Measurements from ENCODE around the gene COBLL1.
"Not testable (repeated sequence)": the region's sequence is repeated elsewhere in the genome, so short reads cannot be mapped to it uniquely, and the experiment has no call there.

Gene COBLL1

GRCh38 chr2:164710837-164711765 is 130.5 kb downstream of the COBLL1 start:
- DNase-seq: no peak

DNA sequence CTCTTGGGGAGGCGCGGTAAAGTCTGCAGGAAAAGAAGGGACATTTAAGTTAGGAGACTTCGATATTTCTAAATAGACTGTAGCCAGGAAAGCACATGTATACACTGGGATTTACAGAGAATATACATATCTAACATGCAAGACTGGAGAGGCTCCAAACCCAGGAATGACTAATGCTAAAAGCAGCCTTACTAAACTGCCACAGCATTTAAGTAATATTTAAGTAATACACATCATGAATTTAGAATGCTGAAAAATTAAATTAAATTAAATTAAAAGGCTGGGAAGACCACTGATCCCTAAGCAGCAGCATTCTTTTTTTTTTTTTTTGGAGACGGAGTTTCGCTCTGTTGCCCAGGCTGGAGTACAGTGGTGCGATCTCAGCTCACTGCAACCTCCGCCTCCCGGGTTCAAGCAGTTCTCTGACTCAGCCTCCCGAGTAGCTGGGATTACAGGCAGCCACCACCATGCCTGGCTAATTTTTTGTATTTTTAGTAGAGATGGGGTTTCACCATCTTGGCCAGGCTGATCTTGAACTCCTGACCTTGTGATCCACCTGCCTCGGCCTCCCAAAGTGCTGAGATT is 131.3 kb downstream of the COBLL1 start:
- not testable (repeated sequence) for DNase-seq

- DNase-seq: no peak
Observed at GRCh38 chr2:164706522-164706921, 135.1 kb downstream of the COBLL1 start.

GRCh38 chr2:164705412-164706167 is 136.0 kb downstream of the COBLL1 start:
- no peak for DNase-seq

DNA sequence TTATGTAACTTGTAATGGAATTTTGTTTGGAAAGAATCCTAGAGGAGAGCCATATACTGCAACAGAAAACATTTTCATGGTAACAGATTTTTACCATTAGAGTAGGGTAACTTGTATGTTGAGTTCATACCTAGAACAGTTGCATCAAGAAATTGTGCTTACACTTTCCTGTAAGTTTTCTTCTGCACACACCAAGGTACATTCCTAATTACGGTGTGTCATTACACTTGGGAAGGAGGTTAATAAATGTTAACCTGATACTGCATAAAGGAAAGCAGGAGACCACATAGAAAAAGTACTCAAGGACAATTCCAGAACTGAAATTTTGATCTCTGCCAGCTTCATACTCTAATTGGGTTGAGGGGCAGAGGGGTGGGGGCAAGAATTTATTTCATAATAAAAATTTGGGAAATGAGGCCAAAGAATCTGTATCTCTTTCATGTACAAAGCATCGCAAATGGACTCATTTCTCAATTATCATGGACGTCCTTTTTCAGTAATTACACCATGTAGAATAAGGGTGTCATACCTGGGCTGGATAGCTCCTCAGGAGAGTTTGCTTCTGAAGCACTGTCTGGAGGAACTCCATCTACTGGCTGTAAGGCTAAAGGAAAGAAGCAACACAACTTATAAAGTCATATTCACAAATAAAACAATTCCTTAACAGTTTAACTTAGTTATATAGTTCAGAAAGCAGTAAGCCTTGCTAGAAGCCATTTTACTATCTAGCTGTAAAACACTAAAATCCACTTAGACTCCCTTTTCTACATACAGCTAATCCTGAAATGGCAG is 137.5 kb downstream of the COBLL1 start:
- DNase-seq: no peak

DNA sequence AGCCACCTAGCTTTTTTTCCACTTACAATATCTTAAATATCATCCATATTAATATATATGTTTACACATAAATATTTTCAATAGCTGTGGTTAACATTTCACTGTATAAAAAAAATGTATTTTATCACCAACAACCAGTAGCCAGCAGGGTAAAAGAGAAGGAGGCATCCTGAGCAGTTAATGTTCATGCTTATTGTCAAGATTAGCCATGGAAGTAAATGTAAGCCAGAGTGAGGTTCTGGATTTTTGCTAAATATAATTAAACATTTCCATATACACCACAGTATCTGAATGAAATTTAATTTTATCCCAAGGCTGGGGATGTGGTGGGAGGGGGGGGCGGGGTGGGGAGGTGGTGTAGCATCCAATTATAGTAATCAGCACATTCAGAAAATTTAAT is 140.1 kb downstream of the COBLL1 start:
- DNase-seq: no peak

DNA sequence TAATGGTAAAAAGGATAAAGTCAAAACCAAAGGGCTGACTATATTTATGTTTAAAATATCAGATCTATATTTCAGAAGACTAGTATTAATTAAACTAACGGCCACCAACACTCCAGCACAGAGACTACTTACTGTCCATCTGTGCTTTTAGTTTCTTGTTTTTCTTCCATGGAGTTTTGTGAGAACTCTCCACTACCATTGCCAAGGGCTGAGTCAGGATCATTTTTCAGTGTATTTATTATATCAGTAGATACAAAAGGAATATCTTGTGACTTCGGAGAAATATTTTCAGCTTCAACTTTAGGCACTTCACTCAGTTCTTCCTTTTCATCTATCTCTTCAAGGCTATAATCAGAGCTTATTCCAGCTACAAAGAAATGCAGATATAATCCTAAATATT is 141.2 kb downstream of the COBLL1 start:
- no peak for DNase-seq

- DNase-seq: no peak
Observed at GRCh38 chr2:164697688-164698461, 143.7 kb downstream of the COBLL1 start.

DNA sequence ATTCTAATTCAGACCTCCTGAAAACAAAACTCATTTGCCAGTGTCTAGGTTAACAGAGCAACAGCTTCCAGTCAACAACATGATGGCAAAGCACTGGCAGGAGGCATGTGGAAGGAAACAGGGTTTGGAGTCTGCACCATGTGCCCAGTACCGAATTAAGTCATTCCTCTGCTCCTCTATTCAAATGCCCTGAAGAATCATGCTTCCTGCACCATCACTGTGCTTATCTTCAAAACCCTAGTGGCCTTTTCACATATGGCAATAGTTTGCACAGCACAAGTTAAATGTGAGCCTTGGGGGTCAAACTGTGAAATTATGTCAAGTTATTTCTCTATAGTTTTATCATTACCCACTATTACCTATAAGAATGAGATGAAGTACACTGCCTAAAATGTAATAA is 145.0 kb downstream of the COBLL1 start:
- DNase-seq: no peak

GRCh38 chr2:164694275-164694695 is 147.3 kb downstream of the COBLL1 start:
- no peak for DNase-seq

DNA sequence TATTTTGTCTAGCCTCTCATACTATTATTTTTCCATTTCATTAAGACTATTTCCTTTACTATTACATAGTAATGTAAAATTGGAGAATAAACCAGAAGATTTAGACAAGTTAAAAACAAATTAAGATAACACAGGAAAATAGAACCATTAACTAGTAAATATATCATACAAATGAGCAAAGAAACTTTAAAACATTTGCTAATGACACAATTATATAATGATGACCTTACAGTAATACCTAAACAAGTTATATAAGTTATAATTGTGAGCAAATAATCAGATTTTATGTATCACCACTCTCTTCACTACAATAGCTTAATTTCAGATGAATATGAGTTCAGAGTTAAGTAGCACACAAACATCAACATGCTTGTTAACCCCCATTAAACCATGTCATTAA is 147.8 kb downstream of the COBLL1 start:
- DNase-seq: no peak

DNA sequence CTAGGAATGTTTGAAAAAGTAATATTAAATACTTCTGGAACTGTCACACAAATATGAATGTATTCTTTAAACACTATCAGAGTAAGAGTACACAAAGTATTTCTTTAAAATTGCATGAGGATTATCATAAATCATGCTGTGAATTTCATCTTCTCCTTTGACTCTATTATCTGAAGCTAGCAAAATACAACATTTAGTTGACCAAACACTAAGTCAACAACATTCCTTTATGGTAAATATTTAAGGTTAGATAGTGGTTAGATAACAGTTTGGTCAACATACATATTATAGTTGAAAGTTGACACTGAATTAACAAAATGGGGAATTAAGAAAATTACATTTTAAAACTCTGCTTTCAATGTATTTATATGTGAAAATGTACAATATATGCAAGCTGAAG is 148.2 kb downstream of the COBLL1 start:
- DNase-seq: no peak

- no peak for DNase-seq
Observed at GRCh38 chr2:164692958-164693357, 148.7 kb downstream of the COBLL1 start.

- DNase-seq: no peak
Observed at GRCh38 chr2:164692114-164692513, 149.5 kb downstream of the COBLL1 start.

- DNase-seq: no peak
Observed at GRCh38 chr2:164691346-164691887, 150.2 kb downstream of the COBLL1 start.

- DNase-seq: no peak
Observed at GRCh38 chr2:164690361-164690760, 151.3 kb downstream of the COBLL1 start.

- DNase-seq: no peak
Observed at GRCh38 chr2:164688896-164689419, 152.7 kb downstream of the COBLL1 start.

- no peak for DNase-seq
Observed at GRCh38 chr2:164681009-164681408, 160.6 kb downstream of the COBLL1 start.

DNA sequence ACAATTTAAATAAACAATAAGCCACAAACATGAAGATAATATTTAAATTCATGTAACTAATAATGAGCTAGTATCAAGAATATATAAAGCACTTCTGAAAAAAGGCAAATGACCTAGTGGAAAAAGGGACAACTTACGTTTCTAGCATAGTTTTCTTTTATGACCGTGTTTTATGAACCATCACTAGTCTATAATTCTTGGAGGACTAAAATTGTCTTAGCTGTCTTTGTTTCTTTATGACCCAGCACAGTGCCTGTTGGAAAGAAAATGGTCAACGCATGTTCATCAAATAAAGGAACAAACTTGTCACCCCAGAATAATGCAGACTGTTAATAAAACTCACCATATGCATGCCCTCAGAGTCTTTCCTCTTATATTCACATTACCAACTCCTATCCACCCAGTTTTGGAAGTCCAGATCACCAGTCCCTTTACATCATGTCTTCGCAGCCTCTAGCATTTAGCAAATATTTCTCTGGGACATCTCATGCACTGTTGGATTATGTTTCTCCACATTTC is 162.9 kb downstream of the COBLL1 start:
- no peak for DNase-seq

DNA sequence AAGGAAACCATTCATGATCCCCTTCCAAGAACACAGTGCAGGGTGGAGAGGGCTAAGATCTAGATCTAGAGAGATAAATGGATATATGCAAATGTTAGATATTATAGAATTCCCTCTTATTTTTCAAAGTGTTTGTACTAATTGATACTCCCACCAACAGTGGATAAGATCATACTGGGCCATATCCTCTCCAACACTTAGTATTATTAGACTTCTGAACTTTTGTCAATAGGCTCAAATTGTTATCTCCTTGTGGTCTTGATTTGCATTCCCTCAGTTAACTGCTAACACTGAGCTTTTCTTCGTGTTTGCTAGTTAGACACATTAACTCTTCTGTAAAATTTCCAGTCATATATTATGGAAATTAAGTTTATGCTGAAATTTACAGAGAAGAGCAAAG is 163.9 kb downstream of the COBLL1 start:
- DNase-seq: no peak

GRCh38 chr2:164677271-164677670 is 164.4 kb downstream of the COBLL1 start:
- DNase-seq: no peak

Data from femur (tissue), 1 donor.